GM19035 (cell line): ENCODE data around the gene LIMA1.
"Not testable (repeated sequence)": the region's sequence is repeated elsewhere in the genome, so short reads cannot be mapped to it uniquely, and the experiment has no call there.

Experiments used
- ATAC-seq: cut with Tn5 transposase; IDR thresholded peaks from one replicate; pipeline ENCODE4 v1.9.1; 2021; ENCODE audit not compliant: unreplicated experiment

The LIMA1 gene

DNA sequence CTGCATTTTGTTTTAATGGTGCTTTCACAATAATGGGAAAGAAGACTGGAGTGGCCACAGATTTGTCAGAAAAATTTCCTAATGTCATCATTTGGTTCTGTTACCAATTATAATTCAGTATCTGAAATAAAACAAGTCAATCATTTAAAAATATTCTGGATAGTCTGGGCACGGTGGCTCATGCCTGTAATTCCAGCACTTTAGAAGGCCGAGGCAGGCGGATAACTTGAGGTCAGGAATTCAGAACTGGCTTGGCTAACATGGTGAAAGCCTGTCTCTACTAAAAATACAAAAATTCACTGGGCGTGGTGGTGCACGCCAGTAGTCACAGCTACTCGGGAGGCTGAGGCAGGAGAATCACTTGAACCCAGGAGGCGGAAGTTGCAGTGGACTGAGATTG is 4.0 kb upstream of the LIMA1 start:
- no peak for ATAC-seq

DNA sequence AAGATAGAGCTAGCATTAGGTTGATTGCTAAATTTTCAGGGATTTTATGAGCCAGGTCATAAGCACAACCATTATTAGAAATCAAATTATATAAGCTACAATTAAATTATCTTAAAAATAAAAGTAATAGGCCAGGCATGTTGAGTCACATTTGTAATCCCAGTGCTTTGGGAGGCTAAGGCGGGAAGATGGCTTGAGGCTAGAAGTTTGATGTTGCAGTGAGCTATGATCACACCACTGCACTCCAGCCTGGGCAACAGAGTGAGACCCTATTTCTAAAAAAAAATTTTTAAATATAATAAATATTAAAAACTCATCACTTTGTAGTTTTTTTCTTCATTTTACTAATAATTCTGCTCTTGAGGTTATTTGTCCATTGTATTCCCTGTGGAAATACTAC is 1.9 kb upstream of the LIMA1 start:
- no peak for ATAC-seq

DNA sequence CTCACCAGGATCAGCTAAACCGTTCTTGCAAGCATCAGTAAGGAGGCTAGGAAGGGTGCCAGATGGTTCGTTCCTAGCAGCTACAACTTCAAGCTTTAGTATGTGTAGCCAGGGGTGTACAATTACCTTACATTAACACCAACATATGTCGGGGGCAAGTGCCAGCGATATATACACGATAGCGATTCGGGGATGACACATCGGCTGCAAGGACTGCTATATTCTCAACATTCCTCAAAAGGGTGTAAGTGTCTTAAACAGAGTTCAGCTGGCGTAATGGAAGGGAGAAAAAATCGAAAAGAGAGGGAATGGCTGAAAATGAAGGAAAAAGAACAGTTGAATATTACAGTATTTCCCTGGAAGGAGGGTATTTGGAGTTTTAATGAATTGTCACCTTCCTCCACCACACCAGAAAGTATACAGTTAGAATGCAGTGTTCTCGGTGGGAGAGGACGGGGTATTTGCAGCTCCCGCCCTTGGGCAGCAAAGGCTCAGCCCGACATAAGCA is 545 bp downstream of the LIMA1 start:
- ATAC-seq: no peak

DNA sequence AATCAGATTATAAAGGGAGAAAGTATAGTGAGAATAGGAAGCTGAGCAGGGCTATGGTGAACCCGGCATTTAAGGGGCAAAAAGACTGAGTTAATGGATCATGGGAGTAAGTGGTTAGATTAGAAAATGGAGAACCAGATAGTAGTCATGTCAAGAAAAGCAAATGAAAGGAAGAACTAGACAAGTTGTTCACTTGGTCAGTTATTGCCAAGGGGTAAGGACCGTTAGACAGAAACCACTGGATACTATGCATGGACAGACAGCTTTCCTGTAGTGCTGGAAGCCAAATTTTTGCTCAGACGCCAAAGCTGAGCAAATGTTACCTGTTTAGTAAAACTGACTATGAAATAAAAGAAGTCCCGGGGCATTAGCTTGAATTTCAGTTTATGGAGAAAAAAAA is 3.8 kb downstream of the LIMA1 start:
- no peak for ATAC-seq

DNA sequence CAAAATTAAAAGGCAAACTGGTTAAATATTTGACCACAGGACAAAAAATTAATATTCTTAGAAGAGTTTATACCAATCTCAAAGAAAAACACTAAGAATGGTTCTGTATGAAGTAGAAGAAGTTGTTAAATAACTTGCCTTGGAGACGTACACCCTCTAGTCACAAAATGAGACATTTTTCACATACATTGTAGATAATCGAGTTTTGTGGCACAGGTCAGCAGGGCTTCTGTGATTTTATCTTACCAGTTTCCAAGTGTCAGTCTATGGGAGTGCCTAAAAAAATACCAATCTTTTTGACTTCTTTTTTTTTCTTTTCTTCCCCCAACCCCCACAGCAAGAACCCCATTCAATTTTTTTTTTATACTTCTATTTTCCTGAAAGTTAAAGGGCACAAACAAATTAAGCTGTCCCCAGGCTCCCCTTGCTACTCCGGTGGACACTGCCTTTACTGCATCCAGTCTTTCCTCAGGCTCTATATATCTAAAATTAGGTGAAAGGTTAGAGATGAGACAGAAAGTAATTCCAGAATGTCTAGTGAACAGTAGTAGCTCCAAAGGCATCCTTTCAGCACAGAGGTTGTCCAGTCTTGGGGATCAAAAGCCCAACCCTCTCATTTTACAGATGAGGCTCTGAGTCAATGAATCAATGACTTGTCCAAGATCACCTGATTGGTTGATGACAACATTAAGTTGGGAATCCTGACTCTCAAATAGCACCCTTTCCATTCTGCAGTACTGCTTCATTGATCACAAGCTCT is 6.2 kb downstream of the LIMA1 start:
- ATAC-seq: no peak

DNA sequence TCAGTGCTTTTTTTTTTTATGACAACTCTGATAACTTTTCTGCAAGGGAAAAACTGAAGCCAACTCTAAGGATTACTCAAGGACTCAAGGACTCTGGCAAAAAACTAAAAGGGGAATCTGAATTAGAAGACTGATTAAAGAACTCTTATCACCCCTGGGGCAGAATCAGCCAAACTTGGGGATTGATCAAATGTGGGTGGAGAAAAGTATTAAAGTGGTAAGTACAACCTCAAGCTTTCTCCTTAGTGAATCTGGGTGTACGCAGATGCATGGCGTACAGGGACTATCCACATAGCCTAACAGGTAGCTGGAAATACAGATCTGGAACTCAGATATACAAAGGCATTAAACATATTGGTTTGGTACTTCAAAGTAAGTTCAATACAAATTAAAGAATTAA is 7.3 kb downstream of the LIMA1 start:
- ATAC-seq: no peak

DNA sequence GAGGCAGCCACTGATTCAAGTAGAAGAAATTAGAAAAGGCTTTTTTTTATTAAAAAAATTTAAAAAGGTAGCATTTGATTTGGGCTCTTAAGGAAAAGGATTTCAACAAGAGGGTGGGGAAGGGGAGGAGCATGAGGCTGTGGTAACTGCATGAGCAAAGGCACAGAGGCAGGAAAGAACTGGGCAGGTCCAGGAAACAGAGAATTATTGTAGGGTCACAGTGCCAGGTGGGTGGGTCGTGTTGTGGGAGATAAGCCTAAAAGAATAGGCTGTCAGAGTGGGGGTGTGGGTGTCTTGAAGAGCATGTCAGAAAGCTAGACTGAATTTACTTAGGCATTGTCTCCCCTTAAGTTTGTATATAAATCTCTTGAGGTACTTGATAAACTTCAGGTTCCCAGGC is 7.8 kb downstream of the LIMA1 start:
- ATAC-seq: no peak

DNA sequence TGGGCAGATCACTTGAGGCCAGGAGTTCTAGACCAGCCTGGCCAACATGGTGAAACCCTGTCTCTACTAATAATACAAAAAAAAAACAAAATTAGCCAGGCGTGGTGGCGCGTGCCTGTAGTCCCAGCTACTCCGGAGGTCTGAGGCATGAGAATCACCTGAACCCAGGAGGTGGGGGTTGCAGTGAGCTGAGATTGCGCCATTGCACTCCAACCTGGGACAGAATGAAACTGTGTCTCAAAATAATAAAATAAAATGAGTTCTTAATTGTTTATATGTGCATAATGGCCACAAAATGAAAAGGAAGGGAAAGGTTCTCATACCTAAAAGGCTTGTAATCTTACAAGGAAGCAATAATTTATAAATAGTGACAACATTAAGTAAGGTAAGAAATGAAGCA is 8.2 kb downstream of the LIMA1 start:
- not testable (repeated sequence) for ATAC-seq

DNA sequence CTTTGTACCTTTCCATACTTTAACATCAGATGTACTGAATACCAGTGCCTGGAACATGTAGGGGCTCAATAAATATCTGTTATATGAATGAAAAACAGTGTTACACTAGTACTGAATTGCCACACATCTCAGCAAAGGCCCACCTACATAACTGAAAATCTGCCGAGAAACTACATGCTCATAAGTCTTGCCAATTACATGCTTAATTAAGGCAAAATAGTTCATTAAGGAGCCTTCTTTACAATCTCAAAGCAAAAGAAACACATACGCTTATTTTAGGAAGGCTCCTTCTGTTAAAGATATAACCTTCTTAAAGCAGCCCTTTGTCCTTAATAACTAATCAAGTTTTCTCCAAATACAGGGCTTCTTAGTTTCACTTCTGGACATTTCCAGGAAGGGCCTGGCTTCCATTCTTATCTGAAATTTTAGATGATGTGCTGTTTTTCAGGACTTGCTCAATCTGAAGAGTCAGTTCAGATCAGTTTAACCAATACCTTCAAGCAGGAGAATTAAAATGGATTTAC is 11.5 kb downstream of the LIMA1 start:
- ATAC-seq: no peak

DNA sequence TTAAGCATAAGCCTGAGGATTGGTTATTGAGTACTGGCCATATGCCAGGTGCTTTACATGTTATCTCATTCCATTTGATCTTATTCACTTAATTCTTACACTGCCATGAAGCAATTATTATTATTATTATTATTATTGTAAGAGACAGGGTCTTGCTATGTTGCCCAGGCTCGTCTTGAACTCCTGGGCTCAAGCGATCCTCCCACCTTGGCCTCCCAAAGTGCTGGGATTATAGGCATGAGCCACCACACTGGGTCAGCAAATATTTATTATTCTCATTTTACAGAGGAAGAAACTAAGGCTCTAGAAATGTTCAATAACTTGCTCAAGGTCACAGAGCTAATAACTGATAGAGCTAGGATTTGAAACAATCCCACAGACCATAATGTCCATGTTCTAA is 14.8 kb downstream of the LIMA1 start:
- ATAC-seq: no peak

DNA sequence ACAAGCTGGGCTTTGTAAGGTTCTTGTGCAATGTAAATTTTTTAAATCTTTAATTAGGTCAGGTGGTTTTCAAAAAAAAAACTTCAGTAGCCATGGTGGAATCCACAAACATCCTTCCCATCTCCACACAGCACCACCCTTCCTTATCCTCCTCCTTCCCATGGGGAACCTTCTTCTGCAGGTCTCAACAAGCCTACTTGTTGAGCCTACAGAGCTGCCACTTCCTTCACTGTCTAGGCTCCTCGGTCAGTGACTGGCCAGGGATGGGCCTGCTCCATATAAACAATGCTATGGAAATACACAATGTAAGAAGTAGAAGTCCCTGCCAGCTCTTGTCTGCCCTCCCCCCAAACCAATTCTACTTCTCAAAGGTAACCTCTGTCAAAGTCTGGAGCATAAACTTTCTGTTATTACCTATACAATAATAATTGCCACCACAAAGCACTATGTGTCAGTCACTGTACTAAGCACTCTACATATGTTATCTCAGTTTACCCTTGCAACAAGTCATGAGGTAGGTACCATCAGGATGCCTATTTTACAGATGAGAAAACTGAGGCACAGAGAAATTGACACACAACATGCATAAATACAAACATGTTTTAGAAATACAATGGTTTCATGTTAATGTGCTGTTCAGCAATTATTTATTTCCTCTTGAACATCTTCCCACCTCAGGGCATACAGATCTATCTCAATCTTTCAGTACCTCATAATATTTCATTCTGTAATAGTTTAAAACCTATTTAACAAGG is 17.4 kb downstream of the LIMA1 start:
- no peak for ATAC-seq

DNA sequence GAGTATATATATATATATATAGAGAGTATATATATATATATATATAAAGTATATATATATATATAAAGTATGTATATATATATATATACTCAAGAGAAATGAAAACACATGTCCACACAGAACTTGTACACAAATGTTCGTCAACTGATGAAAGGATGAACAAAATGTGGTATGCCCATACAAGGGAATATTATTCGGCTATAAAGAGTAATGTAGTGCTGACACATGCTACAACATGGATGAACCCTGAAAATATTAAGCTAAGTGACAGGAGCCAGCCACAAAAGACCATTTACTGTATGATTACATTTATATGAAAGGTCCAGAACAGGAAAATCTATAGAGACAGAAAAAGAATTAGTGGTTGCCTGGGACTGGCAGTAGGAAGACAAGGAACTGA is 19.5 kb downstream of the LIMA1 start:
- ATAC-seq: no peak

DNA sequence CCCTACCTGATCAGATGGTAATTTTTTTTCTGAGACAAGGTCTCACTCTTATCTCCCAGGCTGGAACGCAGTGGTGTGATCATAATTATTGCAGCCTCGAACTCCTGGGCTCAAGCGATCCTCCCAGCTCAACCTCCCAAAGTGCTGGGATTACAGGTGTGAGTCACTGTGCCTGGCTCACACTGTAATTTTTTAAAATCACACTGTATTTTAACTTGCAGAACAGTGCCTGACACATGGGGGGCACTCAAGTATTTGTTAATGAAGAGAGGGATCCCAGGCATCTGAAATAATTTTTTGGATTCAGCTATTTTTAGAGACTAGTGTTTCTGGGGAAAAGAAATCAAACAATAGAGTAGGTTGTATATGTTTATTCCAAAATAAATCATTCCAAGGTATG is 21.7 kb downstream of the LIMA1 start:
- no peak for ATAC-seq

DNA sequence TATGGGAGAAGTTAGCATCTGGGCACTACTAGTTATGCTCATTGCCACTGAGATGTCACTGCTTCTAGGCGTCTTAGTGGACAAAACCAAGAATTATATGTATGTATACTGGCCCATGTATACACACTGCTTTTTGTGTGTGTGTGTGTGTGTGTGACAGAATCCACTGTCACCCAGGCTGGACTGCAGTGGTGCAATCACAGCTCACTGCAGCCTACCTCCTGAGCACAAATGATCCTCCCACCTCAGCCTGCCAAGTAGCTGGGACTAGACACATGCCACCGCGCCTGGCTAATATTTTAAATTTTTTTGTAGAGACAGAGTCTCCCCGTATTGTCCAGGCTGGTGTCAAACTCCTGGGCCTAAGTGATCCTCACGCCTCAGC is 25.2 kb downstream of the LIMA1 start:
- no peak for ATAC-seq

DNA sequence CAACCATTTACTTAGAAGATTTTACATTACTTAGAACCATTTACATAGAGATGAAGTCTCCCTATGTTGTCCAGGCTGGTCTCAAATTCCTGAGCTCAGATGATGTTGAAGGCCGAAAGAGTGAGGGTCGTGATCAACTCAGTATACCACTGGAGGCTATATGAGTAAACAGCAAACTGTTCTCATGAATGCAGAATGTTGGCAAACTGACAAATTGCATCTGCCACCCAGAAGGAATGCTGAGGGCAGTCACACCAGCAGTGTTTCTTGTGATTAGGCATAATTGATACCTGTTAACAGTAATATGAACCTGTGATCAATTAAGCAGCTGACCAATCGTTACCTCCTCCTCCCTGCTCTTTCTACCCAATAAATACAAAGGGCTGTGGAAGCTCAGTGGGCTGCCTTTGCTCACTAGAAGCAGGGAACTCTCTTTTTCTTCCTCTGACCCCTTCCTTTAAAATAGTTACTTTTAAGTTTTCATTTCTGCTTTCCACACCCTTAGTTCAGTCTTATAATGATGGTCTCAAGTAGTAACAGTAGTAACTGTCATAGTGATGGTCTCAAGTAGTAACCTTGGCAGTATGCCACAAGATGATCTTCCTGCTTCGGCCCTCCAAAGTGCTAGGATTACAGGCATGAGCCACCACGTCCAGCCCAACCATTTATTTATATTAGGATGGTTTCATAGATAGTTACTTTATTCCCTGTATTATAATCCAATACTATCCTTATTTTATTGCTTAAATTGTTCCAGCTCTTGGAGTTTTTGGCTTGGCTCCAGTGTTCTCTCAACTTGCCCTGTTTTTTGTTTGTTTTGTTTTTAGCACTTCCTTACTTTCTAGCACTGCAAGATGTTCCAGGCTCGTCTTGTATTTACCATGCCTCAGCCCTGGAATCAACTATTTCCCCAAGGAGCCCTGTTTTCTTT is 25.8 kb downstream of the LIMA1 start:
- ATAC-seq: no peak

DNA sequence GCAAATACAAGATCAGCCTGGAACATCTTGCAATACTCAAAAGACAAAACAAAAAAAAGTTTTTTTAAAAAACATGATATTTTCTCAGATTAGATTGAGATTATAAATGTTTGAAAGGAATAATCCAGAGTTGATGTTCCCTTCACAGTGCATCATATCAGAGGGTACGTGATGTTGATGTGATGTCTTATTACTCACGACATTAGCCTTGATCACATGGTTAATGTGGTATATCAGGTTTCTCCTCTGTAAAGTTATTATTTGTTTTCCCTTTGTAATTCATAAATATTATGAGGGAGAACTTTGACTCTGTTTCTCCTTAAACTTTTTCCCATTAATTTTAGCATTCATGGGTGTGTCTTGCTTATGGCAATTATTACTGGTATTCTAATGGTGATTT is 26.6 kb downstream of the LIMA1 start:
- ATAC-seq: no peak

DNA sequence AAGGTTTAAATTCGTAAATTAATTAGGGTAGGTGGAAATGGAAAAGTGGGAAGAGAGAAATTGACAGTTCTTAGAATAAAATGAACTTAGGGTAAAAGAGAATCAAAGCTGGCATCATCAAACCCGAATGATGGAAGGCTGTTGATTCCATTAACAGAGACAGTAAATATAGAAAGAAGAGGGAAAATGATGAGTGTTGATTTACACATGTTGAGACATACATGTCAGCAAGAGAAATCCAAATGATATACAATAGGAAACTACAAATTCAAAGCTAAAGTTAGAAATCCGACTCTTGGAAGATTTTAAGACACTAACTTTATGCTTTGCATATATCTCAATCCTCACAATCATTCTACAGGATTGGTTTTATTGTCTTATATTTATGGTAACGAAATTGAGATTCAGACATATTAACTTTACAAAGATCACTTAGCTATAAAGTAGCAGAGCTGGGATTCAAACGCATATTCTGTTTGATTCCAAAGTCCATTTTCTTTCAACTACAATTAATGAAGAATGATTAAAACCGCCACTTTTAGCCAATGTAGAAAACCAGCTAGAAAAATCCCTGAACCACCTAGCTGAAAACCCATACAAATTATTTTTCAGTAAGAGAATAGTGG is 30.2 kb downstream of the LIMA1 start:
- ATAC-seq: no peak

DNA sequence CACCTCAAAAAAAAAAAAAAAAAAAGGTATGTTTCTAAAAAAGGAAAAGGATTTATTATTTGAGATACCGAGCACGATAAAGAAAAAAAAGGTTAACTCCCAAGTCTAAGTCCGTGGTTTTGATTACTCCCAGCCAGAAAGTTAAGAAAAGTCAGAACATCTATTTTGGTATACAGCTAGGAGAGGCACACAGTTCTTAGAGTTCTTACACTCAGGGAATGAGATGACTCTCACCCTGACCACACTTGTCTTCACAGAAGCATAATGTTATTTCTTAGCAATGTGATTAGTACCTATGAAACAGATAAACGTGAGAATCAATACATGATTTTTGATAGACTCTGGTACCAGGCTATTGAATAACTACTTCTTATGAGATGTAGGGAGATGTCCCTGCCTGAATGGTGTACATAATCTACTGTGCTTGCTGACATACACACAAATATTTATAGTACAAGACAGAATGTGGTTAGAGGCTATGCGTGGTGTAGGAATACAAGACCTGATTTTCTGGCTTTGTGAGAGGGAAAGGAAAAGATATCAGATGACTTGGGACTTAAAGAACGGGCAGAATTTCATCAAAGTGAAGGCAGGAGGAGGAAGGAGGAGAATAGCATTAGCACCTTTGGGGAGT is 31.6 kb downstream of the LIMA1 start:
- ATAC-seq: no peak

DNA sequence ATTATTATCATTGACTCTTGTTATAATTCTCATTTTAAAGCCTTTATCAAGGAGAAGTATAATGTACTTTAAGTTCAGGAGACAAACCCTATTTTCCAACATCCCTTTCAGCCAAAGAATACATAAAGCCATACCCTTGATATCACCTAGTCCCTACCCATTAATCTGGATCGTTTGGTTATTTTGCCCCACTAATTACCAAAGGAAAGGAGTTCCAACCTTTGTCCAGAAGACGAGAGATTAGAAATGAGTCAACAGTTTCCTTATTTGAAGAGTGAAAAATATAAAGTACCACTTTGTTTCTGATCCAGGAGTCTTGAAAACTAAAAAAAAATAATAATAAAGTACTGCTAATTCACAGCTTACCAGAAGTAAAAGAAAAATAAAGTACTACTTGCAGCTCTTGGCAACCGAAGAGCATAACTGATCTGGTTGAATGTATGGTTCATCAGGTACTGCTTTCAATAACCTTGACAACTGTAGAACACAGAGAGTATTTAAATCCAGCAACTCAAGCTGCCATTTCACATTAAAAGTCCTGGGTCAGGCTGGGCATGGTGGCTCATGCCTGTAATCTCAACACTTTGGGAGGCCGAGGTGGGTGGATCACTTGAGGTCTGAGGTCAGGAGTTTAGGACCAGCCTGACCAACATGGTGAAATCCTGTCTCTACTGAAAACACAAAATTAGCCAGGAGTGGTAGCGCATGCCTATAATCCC is 33.7 kb downstream of the LIMA1 start:
- ATAC-seq: no peak

DNA sequence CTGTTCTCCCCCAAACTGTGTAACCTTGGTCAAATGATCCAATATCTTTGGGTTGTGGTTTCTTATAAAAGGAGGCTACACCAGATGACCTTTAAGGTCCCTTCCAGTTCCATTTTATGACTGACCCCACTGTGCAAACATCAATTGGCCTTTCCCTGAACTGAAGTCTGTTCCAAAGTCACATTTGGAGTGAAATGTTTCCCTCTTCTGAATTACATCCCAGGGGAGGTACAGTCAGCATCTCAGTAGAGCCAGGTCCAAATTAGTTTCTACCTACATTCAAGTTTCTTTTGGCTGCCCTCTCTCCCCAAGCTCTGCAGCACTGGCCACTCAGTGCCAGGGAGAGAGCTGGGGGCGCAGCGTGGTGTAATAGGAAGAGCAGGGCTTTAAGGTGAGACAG is 34.4 kb downstream of the LIMA1 start:
- ATAC-seq: no peak
